Hepatocyte (in vitro differentiated cells): ENCODE results near the gene METTL14.

Experiments used
- EZH2 ChIP-seq: fragments of 200-600 bp; sonication (generic); IDR thresholded peaks from 2 replicates; pipeline ENCODE4 v1.6.1; 2016; ENCODE audit warnings: antibody characterized with exemption, mild to moderate bottlenecking, borderline replicate concordance
- TF ChIP-seq, protein P1 (sequence below): fragments of 200-600 bp; sonication (generic); IDR thresholded peaks from 2 replicates; pipeline ENCODE4 v1.5.1; 2016; ENCODE audit warnings: antibody characterized with exemption, mild to moderate bottlenecking; ENCODE audit not compliant: poor library complexity

DNA sequence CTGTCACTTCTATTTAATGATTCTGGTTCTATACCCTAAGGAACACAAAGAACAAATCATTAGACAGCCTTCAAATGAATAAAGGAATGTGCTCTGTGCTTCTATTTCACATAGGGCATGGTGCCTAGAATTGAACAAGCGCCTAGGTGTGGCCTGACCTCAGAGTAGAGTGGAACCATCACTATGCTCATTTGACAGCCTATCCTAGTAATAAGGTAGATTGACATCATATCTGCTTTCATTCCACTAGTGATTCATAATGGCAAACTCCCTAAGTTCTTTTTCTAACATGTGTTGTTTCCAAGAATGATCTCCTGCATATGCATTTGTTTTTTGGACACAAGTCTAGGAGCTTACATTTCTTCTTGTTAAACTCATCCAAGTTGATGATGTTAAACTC lies 36.6 kb downstream of the METTL14 start:
- TF ChIP-seq, protein P1, sequence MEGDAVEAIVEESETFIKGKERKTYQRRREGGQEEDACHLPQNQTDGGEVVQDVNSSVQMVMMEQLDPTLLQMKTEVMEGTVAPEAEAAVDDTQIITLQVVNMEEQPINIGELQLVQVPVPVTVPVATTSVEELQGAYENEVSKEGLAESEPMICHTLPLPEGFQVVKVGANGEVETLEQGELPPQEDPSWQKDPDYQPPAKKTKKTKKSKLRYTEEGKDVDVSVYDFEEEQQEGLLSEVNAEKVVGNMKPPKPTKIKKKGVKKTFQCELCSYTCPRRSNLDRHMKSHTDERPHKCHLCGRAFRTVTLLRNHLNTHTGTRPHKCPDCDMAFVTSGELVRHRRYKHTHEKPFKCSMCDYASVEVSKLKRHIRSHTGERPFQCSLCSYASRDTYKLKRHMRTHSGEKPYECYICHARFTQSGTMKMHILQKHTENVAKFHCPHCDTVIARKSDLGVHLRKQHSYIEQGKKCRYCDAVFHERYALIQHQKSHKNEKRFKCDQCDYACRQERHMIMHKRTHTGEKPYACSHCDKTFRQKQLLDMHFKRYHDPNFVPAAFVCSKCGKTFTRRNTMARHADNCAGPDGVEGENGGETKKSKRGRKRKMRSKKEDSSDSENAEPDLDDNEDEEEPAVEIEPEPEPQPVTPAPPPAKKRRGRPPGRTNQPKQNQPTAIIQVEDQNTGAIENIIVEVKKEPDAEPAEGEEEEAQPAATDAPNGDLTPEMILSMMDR = no peak
- no peak for TF ChIP-seq EZH2
